Measurements from ENCODE around the gene MYO7B.

DNA sequence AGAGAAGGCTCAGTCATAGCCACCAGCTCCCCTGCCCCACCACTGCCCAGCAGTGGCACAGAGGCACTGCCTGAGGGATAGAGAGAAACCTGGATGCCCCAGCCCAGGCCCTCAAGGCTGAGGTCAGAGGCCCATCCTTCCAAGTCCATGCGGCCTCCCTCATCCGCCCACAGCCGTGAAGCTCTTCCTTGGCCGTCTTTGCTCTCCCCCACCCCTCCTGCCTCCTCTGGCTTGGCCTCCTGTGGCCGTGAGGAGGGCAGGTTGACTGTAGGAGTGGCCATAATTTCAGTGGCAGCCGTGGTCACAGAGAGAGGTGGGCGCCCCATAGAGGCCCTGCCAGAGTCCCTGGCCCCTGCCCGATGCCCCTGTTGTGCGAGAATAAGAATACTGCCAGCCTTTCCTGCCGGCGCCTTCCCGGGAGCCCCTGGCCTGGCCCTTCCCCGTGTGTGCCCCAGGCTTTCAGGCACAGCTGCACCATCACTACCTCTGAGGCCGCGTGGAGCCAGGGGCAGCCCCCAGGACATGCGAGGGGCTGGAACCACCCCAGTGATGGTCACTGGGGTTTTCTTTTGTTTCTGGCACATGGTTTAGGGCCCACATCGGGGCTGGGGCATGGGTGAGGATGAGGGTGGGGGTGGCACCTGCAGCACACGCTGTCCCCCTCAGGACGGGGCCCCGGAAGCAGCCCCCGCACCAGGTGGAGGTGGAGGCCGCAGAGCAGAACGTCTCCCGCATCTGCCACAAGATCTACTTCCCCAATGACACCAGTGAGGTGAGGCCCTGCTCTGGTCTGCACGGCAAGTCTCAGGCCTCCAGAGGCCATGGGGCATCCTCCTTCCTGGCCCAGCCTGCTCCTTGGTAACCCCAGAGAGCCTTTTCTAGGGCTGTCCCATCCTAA lies 97.4 kb downstream of the MYO7B start:
- TF ChIP-seq, protein P1, sequence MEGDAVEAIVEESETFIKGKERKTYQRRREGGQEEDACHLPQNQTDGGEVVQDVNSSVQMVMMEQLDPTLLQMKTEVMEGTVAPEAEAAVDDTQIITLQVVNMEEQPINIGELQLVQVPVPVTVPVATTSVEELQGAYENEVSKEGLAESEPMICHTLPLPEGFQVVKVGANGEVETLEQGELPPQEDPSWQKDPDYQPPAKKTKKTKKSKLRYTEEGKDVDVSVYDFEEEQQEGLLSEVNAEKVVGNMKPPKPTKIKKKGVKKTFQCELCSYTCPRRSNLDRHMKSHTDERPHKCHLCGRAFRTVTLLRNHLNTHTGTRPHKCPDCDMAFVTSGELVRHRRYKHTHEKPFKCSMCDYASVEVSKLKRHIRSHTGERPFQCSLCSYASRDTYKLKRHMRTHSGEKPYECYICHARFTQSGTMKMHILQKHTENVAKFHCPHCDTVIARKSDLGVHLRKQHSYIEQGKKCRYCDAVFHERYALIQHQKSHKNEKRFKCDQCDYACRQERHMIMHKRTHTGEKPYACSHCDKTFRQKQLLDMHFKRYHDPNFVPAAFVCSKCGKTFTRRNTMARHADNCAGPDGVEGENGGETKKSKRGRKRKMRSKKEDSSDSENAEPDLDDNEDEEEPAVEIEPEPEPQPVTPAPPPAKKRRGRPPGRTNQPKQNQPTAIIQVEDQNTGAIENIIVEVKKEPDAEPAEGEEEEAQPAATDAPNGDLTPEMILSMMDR (IDR thresholded peaks at IDR 0.05): no peak
- TF ChIP-seq POLR2A (IDR thresholded peaks at IDR 0.05): no peak

Measured in uterus (tissue), 2 donors.